GM21515 (cell line): Measurements from ENCODE around the gene PSMB3.
"Not testable (repeated sequence)": the region's sequence is repeated elsewhere in the genome, so short reads cannot be mapped to it uniquely, and the experiment has no call there.

ENCODE experiments used
- ATAC-seq: cut with Tn5 transposase; IDR thresholded peaks from one replicate; pipeline ENCODE4 v1.9.1; 2021; ENCODE audit not compliant: unreplicated experiment

The PSMB3 gene

DNA sequence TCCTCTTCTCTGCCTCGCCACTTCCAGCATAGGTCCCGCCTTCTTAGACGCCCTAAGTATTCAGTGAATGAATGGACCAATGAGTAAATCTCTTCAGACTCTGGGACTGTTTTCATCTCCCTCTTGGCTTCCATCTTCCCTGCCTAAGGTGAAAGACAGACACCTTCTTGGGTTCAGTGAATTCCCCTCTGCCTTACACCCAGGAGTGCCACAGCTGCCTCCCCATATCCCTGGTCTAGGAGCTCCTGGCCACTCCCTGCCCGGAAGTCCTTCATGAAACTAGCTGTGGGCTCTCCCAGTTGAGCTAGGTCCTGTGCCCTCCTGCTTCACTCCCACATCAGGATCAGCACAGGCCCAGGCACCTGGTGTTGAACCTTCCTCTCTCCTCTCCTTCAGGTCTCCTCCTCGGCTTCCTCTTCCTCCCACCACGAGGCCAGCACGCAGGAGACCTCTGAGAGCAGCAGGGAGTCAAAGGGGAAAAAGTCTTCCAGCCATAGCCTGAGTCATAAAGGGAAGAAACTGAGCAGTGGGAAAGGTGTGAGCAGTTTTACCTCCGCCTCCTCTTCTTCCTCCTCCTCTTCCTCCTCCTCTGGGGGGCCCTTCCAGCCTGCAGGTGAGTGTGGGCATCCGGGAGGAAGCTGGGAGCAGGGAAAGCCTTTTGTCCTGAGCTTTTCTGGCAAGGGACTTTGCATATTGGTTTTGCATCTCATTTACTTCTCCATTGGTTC, 37.2 kb upstream of the PSMB3 start:
- ATAC-seq = no peak

- ATAC-seq = no peak
Observed at GRCh38 chr17:38716368-38717005, 36.1 kb upstream of the PSMB3 start.

DNA sequence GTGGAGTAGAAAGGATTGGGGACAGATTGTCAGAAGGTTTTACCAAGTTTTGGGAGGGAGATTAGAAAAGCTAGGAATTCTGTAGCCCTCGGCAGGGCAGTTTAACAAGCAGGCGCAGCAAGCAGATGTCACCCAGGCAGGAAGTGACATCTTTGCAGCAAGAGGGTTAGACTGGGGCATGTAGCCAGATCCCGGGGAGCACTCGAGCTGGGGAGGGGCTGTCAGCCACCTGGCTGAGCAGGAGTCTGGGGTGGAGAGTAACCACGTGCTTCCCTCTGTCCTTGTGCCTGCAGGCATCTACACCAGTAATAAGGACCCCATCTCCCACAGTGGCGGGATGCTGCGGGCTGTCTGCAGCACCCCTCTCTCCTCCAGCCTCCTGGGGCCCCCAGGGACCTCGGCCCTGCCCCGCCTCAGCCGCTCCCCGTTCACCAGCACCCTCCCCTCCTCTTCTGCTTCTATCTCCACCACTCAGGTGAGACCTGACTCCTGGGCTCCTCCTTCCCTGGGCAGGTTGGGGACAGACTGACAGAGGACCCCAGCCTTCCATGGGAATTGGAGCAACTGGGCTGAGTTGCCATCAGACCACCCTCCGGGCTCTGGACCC, 35.3 kb upstream of the PSMB3 start:
- no peak for ATAC-seq

- ATAC-seq = no peak
Observed at GRCh38 chr17:38719289-38719942, 33.1 kb upstream of the PSMB3 start.

GRCh38 chr17:38719943-38720641, 32.4 kb upstream of the PSMB3 start:
- no peak for ATAC-seq

DNA sequence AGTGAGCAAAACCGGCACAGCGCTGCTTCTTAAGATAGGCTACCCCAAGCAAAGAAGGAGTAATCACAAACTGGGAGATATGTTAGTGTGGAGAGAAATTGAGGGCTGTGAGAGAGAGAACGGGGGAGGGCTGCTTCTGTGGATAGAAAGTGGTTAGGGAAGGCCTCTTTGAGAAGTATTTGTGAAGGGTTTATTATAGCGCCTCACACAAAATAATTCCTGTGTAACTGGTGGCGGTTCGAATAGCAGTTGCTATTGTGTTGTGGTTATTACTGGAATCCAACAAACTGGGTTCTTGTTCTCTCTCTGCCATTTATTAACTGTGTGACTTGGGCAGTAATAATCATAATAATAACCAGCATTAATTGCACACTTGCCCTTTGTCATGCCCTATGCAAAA, 31.6 kb upstream of the PSMB3 start:
- no peak for ATAC-seq

DNA sequence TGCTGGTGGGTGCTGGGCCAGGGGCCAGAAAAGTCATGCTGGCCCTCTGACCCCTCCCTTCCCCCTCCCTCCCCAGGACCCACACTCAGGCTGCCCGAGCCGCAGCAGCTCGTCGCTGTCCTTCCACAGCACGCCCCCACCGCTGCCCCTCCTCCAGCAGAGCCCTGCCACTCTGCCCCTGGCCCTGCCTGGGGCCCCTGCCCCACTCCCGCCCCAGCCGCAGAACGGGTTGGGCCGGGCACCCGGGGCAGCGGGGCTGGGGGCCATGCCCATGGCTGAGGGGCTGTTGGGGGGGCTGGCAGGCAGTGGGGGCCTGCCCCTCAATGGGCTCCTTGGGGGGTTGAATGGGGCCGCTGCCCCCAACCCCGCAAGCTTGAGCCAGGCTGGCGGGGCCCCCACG, 30.7 kb upstream of the PSMB3 start:
- ATAC-seq = no peak

DNA sequence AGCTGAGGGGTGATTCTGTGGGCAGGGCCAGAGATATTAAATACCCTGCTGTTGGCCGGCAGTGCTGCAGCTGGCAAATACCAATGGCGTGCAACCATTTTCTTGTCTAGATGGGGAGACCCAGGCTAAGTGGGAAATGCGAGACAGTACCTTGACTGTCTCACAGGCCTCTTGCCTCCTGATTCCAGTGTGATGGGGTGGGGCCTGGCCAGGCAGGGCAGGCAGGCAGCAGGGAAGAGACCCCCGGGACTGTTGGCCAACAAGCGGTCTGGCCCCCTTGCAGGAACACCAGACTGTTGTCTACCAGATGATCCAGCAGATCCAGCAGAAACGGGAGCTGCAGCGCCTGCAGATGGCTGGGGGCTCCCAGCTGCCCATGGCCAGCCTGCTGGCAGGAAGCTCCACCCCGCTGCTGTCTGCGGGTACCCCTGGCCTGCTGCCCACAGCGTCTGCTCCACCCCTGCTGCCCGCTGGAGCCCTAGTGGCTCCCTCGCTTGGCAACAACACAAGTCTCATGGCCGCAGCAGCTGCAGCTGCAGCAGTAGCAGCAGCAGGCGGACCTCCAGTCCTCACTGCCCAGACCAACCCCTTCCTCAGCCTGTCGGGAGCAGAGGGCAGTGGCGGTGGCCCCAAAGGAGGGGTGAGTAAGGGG, 28.1 kb upstream of the PSMB3 start:
- ATAC-seq = no peak

DNA sequence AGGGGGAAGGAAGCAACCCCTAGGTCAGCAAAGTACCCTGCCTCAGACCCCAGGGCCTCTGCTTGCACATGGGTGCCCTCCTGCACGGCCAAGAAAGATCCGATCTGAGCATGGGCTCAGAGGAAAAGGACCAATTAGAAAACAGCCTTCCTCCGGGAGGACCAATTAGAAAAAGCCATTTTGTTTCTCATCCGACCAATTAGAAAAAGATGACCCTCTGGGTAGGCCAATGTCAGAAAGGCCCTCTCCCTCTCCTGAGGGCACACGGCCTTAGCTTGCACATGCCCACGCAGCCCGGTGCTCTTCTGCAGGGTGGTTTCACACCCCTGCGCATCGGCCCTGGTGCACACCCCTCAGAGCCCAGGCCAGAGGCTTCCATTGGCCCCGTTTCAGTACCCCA, 27.5 kb upstream of the PSMB3 start:
- ATAC-seq = no peak

- ATAC-seq = not testable (repeated sequence)
Observed at GRCh38 chr17:38726145-38726544, 26.4 kb upstream of the PSMB3 start.

GRCh38 chr17:38727736-38728135, 24.8 kb upstream of the PSMB3 start:
- ATAC-seq = no peak

- no peak for ATAC-seq
Observed at GRCh38 chr17:38728290-38728831, 24.2 kb upstream of the PSMB3 start.

- ATAC-seq = no peak
Observed at GRCh38 chr17:38729368-38729885, 23.1 kb upstream of the PSMB3 start.

DNA sequence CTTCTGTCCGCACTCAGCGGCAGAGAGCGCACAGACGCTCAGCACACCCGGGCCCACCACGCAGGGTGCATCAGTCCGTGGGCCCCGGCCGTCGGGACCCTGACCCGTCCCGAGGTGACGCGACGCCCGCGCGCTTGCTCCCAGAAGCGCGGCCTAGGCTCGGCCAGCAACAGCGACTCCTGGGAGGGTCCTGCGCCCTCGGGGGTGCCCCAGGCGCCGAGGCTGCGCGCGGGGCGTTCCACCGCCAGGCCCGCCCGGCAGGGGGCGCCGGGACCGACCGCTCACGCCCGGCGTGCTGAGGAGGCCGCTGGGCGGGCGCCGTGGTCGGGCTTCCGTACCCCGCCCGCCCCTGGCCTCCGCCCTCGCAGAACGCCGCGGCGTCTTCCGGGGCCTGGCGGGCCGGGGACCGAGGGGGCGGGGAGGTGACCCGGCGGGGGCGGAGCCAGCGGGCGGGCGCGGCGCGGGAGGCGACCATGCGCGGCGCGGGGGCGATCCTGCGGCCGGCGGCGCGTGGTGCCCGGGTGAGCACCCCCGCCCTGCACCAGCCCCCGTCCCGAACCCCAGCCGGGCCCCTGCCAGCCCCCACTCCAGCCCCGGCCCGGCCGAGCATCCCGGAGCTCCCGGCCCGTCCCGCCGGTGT, 22.5 kb upstream of the PSMB3 start, which contains the start of gene CISD3:
Gene CISD3, plus strand, starts transcription at position 456 of the 640 bp plus-strand sequence. Its CDS starts 18 bp downstream, at position 474.
- ATAC-seq = peak; percentile 69

DNA sequence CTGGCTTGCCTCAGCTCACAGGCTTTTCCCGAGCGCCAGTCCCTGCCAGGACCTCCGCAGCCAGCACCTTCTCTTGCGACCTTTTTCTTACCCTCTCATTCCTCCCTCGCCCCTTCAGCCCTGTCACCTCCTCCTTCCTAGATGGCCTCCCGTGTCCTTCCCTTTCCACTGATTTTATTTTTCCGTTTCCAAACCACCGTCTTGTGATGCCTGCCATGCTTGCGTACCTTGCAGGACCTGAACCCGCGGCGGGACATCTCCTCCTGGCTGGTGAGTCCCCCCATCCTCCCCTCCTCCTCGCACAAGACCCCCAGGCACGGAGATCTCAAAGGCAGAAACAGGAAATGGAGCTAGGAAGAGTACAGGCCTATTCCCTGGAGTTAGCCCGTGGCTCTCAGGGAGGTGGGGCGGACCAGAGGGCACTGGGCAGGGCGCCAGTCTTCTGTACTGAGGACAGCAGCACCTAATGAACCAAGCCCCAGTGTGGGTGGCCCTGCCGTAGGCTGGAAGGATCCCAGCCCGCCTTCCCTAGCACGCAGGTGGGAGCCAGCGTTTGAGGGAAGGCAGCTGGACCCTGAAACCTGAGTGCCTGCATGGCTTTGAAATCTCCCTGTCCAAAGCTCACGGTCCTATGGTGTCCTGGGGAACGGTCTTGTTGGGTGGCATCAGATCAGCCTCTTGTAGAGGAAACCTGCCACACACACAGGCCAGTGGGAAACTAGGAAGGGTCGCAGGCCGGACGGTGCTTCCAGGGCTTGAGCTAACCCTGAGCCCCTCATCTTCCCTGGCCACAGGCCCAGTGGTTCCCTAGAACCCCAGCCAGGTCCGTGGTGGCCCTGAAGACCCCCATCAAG, 21.8 kb upstream of the PSMB3 start:
- no peak for ATAC-seq

GRCh38 chr17:38731526-38732294, 20.8 kb upstream of the PSMB3 start:
- no peak for ATAC-seq

DNA sequence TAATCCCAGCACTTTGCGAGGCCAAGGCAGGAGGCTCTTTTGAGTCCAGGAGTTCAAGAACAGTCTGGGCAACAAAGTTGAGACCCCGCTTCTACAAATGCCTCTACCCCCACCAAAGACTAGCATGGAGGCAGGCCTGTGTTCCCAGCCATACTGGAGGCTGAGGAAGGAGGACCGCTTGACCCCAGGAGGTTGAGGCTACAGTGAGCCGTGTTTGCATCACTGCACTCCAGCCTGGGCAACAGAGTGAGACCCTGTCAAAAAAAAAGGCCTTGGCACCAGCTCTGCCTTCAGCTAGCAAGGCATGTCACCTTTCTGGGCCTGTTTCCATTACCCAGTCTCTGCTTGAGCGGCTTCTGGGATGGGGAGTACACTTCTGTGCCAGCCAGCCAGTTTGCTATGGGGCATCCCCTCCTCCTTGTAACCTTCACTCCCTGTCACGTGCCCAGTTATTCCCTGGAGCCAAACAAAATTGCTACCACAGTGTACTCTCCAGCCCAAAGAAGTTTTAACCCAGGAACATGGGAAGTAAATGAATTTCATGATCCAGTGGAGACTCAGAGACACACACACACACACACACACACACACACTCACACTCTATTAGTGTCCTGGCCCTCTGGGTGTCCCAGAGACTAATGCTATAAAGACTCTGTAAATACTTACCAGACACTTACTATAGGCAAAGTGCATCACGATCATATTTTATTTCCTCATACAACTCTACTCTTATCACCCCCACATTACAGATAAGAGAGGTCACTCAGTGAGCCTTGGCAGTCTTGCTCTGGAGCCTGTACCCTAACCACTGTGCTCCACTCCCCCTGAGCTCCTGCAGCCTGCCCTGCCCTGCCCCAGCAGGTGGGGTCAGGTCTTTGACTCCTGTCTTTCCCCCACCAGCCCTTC, 19.9 kb upstream of the PSMB3 start:
- ATAC-seq = no peak
